GM10248 (cell line): Measurements from ENCODE around the gene SLC35A3.

Experiments
- CTCF ChIA-PET: fragments of 300-600 bp; sonication (Branson Sonifier 250); formaldehyde crosslinking; extraction: SDS; loops from one replicate; lab custom pipeline; 2021; ENCODE audit warnings: antibody characterized with exemption; lab: Yijun Ruan, JAX
- POLR2A ChIA-PET: fragments of 350-650 bp; sonication (Branson Sonifier 250); formaldehyde crosslinking; extraction: SDS; loops from one replicate; lab custom pipeline; 2020; ENCODE audit warnings: antibody characterized with exemption; lab: Yijun Ruan, JAX
- DNase-seq: peaks from one replicate; pipeline ENCODE4 v3.0.0; 2012; ENCODE audit errors: extremely low spot score
- TF ChIP-seq, protein P1 (sequence below): IDR thresholded peaks from 2 replicates; pipeline ENCODE4 v1.5.1; 2012; ENCODE audit warnings: mild to moderate bottlenecking, low read depth; ENCODE audit errors: extremely low read depth, missing control alignments, control extremely low read depth

SLC35A3 gene

DNA sequence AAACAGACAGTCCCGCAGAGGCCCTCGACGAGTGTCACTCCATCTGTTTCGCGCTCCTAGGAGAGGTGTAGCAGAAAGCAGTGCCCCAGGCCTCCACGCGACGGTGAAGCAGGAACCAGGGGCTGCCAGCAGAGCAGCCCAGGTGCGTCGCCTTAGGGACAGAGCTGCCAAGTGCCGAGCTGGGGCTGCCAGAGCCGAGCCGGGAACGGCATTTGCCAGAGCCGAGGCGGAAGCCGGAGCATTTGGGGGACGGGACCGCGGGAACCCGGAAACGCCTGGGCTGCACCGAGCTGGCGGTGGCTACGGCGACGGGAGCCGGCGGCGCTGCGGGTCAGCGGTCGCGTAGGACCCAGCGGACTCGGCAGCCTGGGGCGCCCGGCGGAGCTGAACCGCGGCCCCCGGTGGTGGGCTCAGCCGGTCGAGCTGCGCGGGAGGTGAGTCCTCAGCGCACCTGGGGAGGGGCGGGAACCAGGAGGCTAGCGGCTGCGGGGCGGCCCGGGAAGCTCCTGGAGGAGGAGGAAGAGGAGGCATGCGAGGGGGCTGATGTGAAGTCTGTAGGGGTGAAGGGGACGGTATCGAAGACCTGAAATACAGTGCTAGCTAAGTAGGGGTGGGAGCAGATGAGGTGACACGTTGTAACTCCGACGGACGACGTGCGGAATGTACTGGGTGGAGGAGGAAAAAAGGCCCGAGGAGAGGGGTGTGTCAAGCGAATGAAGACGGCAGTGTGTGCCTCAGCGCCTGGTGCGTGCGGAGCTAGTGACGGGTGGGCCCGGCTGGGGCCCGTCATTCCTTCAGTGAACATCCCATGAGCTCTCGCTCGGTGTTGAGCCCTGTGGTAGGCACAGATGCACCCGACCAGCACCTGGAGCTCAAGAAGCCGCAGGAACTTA is at the start of gene SLC35A3:
SLC35A3 (plus strand) TSS at position 268 of the 893 bp plus-strand sequence. CDS start 23,559 bp downstream, outside the sequence.
- DNase-seq = peak; percentile 91
- TF ChIP-seq, protein P1, sequence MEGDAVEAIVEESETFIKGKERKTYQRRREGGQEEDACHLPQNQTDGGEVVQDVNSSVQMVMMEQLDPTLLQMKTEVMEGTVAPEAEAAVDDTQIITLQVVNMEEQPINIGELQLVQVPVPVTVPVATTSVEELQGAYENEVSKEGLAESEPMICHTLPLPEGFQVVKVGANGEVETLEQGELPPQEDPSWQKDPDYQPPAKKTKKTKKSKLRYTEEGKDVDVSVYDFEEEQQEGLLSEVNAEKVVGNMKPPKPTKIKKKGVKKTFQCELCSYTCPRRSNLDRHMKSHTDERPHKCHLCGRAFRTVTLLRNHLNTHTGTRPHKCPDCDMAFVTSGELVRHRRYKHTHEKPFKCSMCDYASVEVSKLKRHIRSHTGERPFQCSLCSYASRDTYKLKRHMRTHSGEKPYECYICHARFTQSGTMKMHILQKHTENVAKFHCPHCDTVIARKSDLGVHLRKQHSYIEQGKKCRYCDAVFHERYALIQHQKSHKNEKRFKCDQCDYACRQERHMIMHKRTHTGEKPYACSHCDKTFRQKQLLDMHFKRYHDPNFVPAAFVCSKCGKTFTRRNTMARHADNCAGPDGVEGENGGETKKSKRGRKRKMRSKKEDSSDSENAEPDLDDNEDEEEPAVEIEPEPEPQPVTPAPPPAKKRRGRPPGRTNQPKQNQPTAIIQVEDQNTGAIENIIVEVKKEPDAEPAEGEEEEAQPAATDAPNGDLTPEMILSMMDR = no peak
- ChIA-PET CTCF (interaction anchor here (0.9 to 1.6 kb wide), 7 partner anchors 9 to 116 kb away, joined by 3 to 4 read pairs (median 3); no protein-coding TSS in a partner anchor), POLR2A (interaction anchor here (0.9 kb wide), 1 partner anchor 163 kb away, joined by 3 read pairs; the partner anchor contains the start of genes SASS6 and TRMT13)

DNA sequence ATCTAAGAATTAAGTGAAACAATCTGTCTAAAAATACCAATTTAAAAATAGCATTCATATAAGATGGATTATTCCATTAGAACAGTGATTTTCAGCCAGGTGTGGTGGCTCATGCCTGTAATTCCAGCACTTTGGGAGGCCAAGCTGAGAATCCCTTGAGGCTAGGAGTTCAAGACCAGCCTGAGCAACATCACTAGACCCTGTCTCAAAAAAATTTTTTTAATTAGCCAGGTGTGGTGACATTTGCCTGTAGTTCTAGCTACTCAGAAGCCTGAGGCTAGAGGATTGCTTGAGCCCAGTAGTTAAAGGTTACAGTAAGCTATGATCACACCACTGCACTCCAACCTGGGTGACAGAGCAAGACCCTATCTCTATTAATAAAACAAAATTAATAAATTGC is 35.0 kb upstream of the SLC35A3 start:
- ChIA-PET POLR2A (no interaction called here), CTCF (no interaction called here)
- DNase-seq = no peak
- TF ChIP-seq, protein P1 = no peak

DNA sequence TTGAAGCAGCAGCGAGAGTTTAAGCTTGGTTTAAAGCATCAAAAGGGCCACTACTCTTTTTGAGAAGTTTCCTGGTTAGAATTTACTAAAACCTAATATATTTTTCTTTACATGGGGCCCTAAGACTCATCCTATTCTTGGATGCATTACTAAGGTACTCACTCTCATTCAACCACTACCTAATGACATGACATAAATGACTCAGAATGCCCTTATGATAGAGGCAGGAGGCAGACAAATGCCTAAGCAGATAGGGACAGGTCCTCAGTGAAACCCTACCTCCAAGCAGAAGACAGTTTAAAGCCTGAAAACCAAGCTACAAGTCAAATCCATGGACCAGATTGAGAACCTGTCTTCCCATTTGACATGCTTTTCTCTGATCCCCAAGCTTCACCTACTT is 34.3 kb upstream of the SLC35A3 start:
- no peak for DNase-seq
- TF ChIP-seq, protein P1 = no peak
- ChIA-PET CTCF (no interaction called here), POLR2A (no interaction called here)

DNA sequence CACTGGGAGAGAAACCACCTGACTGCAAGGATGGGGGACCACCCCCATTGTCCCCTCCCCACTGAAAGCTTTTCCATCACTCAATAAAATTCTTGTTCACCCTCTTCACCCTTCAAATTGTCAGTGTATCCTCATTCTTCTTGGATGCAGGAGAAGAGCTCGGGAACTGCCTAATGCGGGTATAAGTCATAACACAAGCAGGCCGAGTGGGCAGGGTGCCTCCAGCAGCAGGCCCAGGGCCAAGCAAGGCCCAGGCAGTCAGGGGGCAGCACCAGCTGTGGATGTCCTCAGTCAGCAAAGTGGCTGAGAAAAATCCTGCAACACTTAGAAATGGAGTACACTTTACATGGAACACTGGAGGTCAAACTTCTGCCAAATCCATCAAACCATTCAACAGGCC is 33.7 kb upstream of the SLC35A3 start:
- CTCF ChIA-PET = interaction anchor here (1.2 kb wide), 1 partner anchor 528 kb away, joined by 3 read pairs; no protein-coding TSS in a partner anchor
- DNase-seq = no peak
- POLR2A ChIA-PET = no interaction called here
- TF ChIP-seq, protein P1 = no peak

DNA sequence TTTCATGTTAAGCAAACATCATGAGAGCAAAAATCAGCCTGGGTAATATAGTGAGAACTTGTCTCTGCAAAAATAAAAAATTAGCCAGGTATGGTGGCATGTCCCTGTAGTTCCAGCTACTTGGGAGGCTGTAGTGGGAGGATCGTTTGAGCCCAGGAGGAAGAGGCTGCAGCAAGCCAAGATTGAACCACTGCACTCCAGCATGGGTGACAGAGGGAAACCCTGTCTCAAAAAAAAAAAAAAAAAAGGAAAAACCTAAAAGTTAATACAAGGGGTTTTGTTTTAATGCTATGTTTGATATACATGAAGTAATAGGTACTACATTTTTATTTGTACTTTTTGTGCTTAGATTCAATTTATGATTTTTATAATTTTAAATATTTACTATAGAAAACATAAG is 27.1 kb upstream of the SLC35A3 start:
- TF ChIP-seq, protein P1 = no peak
- no peak for DNase-seq
- ChIA-PET CTCF (interaction anchor here (1.5 kb wide), 1 partner anchor 10 kb away, joined by 3 read pairs; no protein-coding TSS in a partner anchor), POLR2A (no interaction called here)

DNA sequence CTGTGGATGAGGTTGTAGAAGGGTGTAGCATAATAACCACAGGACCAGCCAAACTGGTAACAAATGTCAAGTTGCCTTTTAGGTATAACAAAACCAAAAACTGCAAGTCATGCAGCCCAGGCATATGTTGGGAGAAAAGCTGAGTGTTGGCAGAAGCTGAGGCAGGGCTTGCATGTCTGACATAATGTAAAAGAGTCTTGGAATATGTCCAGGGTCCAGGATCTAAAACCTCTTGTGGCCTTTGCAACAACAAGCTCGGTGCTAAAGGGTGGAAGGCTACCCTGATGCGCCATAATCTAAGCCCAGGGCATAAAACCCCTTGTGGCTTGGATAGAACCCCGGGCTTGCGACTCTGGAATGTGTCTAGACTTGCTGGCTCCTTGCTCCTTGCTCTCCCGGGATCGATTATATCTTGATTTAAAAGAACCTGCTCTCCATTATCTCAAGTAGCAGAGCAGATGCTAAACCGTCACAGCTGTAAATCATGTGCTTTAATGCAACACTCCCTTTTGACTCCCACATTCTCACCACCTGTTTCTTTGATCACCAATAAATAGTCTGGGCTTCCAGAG is 26.5 kb upstream of the SLC35A3 start:
- CTCF ChIA-PET = interaction anchor here (1.4 to 1.5 kb wide), 2 partner anchors 11 to 16 kb away, joined by 3 to 4 read pairs; no protein-coding TSS in a partner anchor
- POLR2A ChIA-PET = no interaction called here
- TF ChIP-seq, protein P1 = no peak

More for the DNA sequence above, 26.5 kb upstream of the SLC35A3 start:
- no peak for DNase-seq
